ENCODE measurements around the gene CERK. TPM values are rescaled to one million over a fixed set of nuclear protein-coding genes. Genes with fewer than 3 reads are reported as not detected.

CERK gene
- total and polyA plus RNA-seq, 2 of the 8 experiments (the other 6 are each of a cell fraction or from before 2014, with no cell fraction given): 26.6 to 59.0 TPM

DNA sequence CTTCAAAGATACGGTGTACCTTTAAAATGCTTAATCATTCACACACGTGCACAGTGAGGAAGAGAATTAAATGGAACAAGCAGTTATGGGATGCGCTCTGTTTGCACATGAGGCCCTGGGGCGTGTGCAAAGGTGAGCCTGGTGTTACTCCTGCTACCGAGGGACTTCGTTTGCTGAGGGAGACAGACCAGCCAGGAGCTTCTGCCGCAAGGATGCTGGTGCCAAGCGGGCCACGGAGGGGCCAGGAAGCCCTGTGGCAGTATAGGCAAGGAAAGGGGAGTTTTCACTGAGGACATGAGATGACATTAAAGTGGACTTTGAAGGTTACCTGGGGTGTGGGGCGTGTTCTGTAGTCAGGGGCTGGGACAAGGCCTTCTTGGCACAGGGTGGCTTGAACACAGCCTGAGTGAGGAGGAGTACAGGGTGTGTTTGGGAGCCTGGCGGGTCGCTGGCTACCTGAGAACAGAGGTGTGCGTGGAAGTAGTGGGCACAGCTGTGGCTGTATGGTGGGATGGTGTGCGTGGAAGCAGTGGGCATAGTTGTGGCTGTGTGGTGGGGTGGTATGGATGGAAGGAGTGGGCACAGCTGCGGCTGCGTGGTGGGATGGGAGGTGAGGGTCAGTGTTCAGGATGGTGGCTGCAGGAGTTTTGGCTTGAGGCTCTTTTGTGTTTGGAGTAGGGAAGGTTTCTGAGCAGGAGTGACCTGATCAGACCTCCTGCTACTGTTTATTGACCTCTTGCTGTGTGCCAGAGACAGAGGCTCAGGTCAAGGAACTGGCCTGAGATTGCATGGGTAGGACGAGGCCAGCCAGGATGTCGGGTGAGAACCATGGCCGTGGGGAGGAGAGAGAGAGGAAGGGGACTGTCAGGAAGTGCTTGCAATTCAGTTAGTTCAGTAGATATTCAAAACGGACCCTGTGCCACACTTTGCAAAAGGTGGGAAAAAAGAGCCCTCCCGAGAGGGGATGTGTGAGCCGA is 38.1 kb upstream of the CERK start:
- H3K4me3 ChIP-seq (ENCODE audit: extremely low read depth in 1 of 4, insufficient read depth in 2 of 4, low read depth in 3 of 4, low read length in 4 of 4): no peak overlapping the region
- peaks cover 13% of the 10 kb centered on the region for H3K79me1 ChIP-seq (ENCODE audit: low read depth, low read length)
- H2BK5ac ChIP-seq (ENCODE audit: low read depth, low read length): peak overlapping the region; percentile 52
- H3K18ac ChIP-seq (ENCODE audit: extremely low read depth, low read length): no peak overlapping the region
- H4K91ac ChIP-seq (replicated peaks; ENCODE audit: insufficient read length, low read length): peak overlapping the region; percentile 73
- no peak overlapping the region for H2BK12ac ChIP-seq (ENCODE audit: low read depth, low read length)
- H2BK15ac ChIP-seq (ENCODE audit: low read length): 0 out of 2 replicates have a peak overlapping the region, but pooled peaks have one; percentile 16
- H3K4ac ChIP-seq (replicated peaks; ENCODE audit: insufficient read length, low read depth, low read length): no peak overlapping the region
- H2BK20ac ChIP-seq (ENCODE audit: low read length): no peak overlapping the region
- H3K27ac ChIP-seq (ENCODE audit: low read depth, low read length): no peak overlapping the region; the same call in 1 of the 2 replicates
- no peaks in the 10 kb centered on the region for H3K36me3 ChIP-seq (ENCODE audit: control insufficient read depth in 2 of 4, insufficient read depth in 4 of 4, low read length in 3 of 4)
- no peaks in the 10 kb centered on the region for H3K9me3 ChIP-seq (ENCODE audit: insufficient read depth in 2 of 2, low read depth in 1 of 2, low read length in 1 of 2)
- ChIA-PET CTCF (ENCODE audit: partially characterized antibody) (interaction anchor here (0.6 to 2.0 kb wide), 4 partner anchors 15 to 27 kb away, joined by 3 to 6 read pairs (median 5); no protein-coding TSS in a partner anchor), POLR2A (ENCODE audit: partially characterized antibody) (interaction anchor here (1.5 kb wide), 1 partner anchor 13 kb away, joined by 5 read pairs; the partner anchor contains the start of gene TBC1D22A)
- WGBS, 2 experiments (ENCODE audit: extremely low coverage in 1 of 2, insufficient coverage in 1 of 2, insufficient read length in 1 of 2, insufficient replicate concordance in 2 of 2, low coverage in 1 of 2, low lambda C conversion rate in 2 of 2, missing lambda C conversion rate in 1 of 2): 87% methylated on average over 22 of the region's 22 CpGs; no CpG with 5 or more reads in 1 of the 2 experiments
- no peak overlapping the region for H2BK120ac ChIP-seq (replicated peaks; ENCODE audit: low read depth, low read length)
- H3K9ac ChIP-seq (replicated peaks in 1 of 4; ENCODE audit: extremely low read depth in 1 of 4, low read depth in 3 of 4, low read length in 3 of 4): no peak overlapping the region; a peak in 1 of 7 replicates
- H3K4me1 ChIP-seq (replicated peaks in 1 of 4; ENCODE audit: control insufficient read depth in 3 of 4, insufficient read depth in 4 of 4, low read length in 3 of 4): peaks cover 0 to 13% (median 7%) of the 10 kb centered on the region in 4 experiments; a peak in 6 of 7 replicates
- H3K56ac ChIP-seq (replicated peaks; ENCODE audit: insufficient read length, low read depth, low read length): no peak overlapping the region
- H3K14ac ChIP-seq (ENCODE audit: insufficient read length): no peak overlapping the region
- DNase-seq (ENCODE audit: low read depth in 1 of 2, low spot score in 2 of 2) (no peak), FAIRE-seq (no peak)
- no peak overlapping the region for H3K4me2 ChIP-seq (ENCODE audit: insufficient read depth in 1 of 2, low read depth in 2 of 2, low read length in 2 of 2)
- peaks cover 0 to 63% of the 10 kb centered on the region in 2 experiments; a peak in 2 of 4 replicates for H3K79me2 ChIP-seq (ENCODE audit: control insufficient read depth in 1 of 2, insufficient read depth in 2 of 2, low read length in 2 of 2)
- H2AK5ac ChIP-seq (ENCODE audit: low read depth, low read length): 0 out of 2 replicates have a peak overlapping the region, but pooled peaks have one; percentile 65
- H3K23me2 ChIP-seq (ENCODE audit: low read depth, low read length): no peaks in the 10 kb centered on the region
- TF ChIP-seq SRF (IDR thresholded peaks at IDR 0.05; ENCODE audit: low read depth, low read length): no peak
- no peak for TF ChIP-seq RNF2 (IDR thresholded peaks at IDR 0.05; ENCODE audit: borderline replicate concordance, low read depth, low read length, missing control alignments, poor library complexity, severe bottlenecking)
- TF ChIP-seq SP4 (IDR thresholded peaks at IDR 0.05; ENCODE audit: low read length): no peak
- no peak for TF ChIP-seq EGR1 (IDR thresholded peaks at IDR 0.05; ENCODE audit: borderline replicate concordance, low read depth, low read length)
- no peak for TF ChIP-seq POU5F1 (IDR thresholded peaks at IDR 0.05; ENCODE audit: low read depth, low read length)
- TF ChIP-seq EP300 (IDR thresholded peaks at IDR 0.05; ENCODE audit: borderline replicate concordance in 1 of 2, low read depth in 2 of 2, low read length in 2 of 2): no peak
- TF ChIP-seq CTBP2 (IDR thresholded peaks at IDR 0.05; ENCODE audit: borderline replicate concordance, insufficient read depth, insufficient read length, low read length): no peak
- no peaks in the 10 kb centered on the region for H3K27me3 ChIP-seq (replicated peaks in 1 of 4; ENCODE audit: control insufficient read depth in 3 of 4, extremely low read depth in 1 of 4, insufficient read depth in 3 of 4, low read length in 3 of 4)
- peak overlapping the region; percentile 4; the same call in 1 of the 2 replicates for H4K8ac ChIP-seq (ENCODE audit: extremely low read depth, insufficient read depth, low read length)
- H4K5ac ChIP-seq (ENCODE audit: insufficient read length, low read depth, low read length): no peak overlapping the region
- H2AFZ ChIP-seq (ENCODE audit: low read length): no peak overlapping the region
- peaks cover 3 to 10% of the 10 kb centered on the region in 2 experiments for H4K20me1 ChIP-seq (replicated peaks in 1 of 2; ENCODE audit: control insufficient read depth in 1 of 2, insufficient read depth in 2 of 2, low read length in 2 of 2)
- no peak overlapping the region for H3K23ac ChIP-seq (ENCODE audit: insufficient read length)

All from H1 (cell line).